ENCODE data around the gene ADRA2B. TPM values are rescaled to one million over a fixed set of nuclear protein-coding genes. Genes with fewer than 3 reads are reported as not detected.

Gene ADRA2B
- polyA plus RNA-seq, 1 donor (not counting 4 experiments of a cell fraction or from before 2014, with no cell fraction given) = not detected

- FAIRE-seq (no peak), DNase-seq (ENCODE audit: low read depth, low spot score) (no peak)
- no peaks in the 10 kb centered on the region for H4K20me1 ChIP-seq (ENCODE audit: control insufficient read depth, extremely low read depth, insufficient read depth, low read length)
- H3K9me1 ChIP-seq (ENCODE audit: control insufficient read depth, extremely low read depth, insufficient read depth, low read length) = no peaks in the 10 kb centered on the region
- no peak overlapping the region for H2AFZ ChIP-seq (ENCODE audit: control insufficient read depth, low read length)
- peaks cover 14% of the 10 kb centered on the region for H3K27me3 ChIP-seq (ENCODE audit: control insufficient read depth, extremely low read depth, insufficient read depth, low read length)
- no peaks in the 10 kb centered on the region for H3K9me3 ChIP-seq (ENCODE audit: control insufficient read depth, low read depth, low read length)
- peaks cover 8% of the 10 kb centered on the region for H3K4me1 ChIP-seq (ENCODE audit: control insufficient read depth, extremely low read depth, insufficient read depth, low read length)
- TF ChIP-seq EZH2 (IDR thresholded peaks at IDR 0.05; ENCODE audit: low read length) = no peak
- TF ChIP-seq CTCF (optimal IDR thresholded peaks at IDR 0.05 in 1 of 3, IDR thresholded peaks at IDR 0.05 in 1 of 3, conservative IDR thresholded peaks at IDR 0.05 in 1 of 3; ENCODE audit: extremely low read depth in 1 of 3, insufficient read depth in 2 of 3, low read length in 3 of 3) = no peak
- dilution Hi-C loops (cut with MboI; ENCODE audit: extremely low pct_ligation_motif_present, low sequenced_read_pairs) = no loop called here
- no peak overlapping the region for H3K27ac ChIP-seq (ENCODE audit: control insufficient read depth, insufficient read depth, low read length)
- H3K79me2 ChIP-seq (ENCODE audit: control insufficient read depth, insufficient read depth, low read length) = no peaks in the 10 kb centered on the region
- H3K4me2 ChIP-seq (ENCODE audit: control insufficient read depth, extremely low read depth, insufficient read depth, low read depth, low read length) = no peak overlapping the region
- no peaks in the 10 kb centered on the region for H3K36me3 ChIP-seq (ENCODE audit: control insufficient read depth in 2 of 2, extremely low read depth in 1 of 2, insufficient read depth in 2 of 2, low read length in 2 of 2)
- H3K4me3 ChIP-seq (ENCODE audit: control insufficient read depth in 2 of 3, extremely low read depth in 1 of 3, insufficient read depth in 2 of 3, low read depth in 1 of 3, low read length in 3 of 3) = no peak overlapping the region
- no peak overlapping the region for H3K9ac ChIP-seq (ENCODE audit: control insufficient read depth, extremely low read depth, insufficient read depth, low read length)
Measured at GRCh38 chr2:96095116-96095636, 21.2 kb downstream of the ADRA2B start.

DNA sequence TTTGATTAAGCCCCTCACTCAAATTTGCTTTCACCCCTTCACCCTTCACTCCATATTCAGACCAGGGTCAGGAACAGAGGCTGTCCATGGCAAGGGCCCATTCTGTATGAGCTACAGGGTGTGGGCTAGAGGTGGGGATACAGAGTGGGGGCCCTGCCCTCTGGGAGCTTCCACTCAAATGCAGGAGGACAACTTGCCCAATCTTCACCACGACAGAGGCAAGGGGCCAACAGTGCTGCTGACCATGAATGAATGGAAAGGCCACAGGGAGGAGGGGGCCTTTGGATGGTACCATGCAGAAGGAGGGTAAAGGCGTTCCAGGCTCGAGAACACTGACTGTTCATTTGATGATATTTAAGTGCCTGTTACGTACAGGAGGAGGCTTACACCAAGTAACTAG is 22.8 kb downstream of the ADRA2B start:
- Histone ChIP-seq H3K79me2 (ENCODE audit: control insufficient read depth, insufficient read depth, low read length) (no peaks in the 10 kb centered on the region), H3K9me3 (ENCODE audit: control insufficient read depth, low read depth, low read length) (no peaks in the 10 kb centered on the region), H4K20me1 (ENCODE audit: control insufficient read depth, extremely low read depth, insufficient read depth, low read length) (no peaks in the 10 kb centered on the region), H3K4me1 (ENCODE audit: control insufficient read depth, extremely low read depth, insufficient read depth, low read length) (peaks cover 8% of the 10 kb centered on the region), H3K27me3 (ENCODE audit: control insufficient read depth, extremely low read depth, insufficient read depth, low read length) (peaks cover 14% of the 10 kb centered on the region), H3K27ac (ENCODE audit: control insufficient read depth, insufficient read depth, low read length) (no peak overlapping the region), H2AFZ (ENCODE audit: control insufficient read depth, low read length) (no peak overlapping the region), H3K4me3 (ENCODE audit: control insufficient read depth in 2 of 3, extremely low read depth in 1 of 3, insufficient read depth in 2 of 3, low read depth in 1 of 3, low read length in 3 of 3) (no peak overlapping the region), H3K4me2 (ENCODE audit: control insufficient read depth, extremely low read depth, insufficient read depth, low read depth, low read length) (no peak overlapping the region), H3K9ac (ENCODE audit: control insufficient read depth, extremely low read depth, insufficient read depth, low read length) (no peak overlapping the region), H3K36me3 (ENCODE audit: control insufficient read depth in 2 of 2, extremely low read depth in 1 of 2, insufficient read depth in 2 of 2, low read length in 2 of 2) (no peaks in the 10 kb centered on the region), H3K9me1 (ENCODE audit: control insufficient read depth, extremely low read depth, insufficient read depth, low read length) (no peaks in the 10 kb centered on the region)
- TF ChIP-seq EZH2 (IDR thresholded peaks at IDR 0.05; ENCODE audit: low read length) (no peak), CTCF (optimal IDR thresholded peaks at IDR 0.05 in 1 of 3, IDR thresholded peaks at IDR 0.05 in 1 of 3, conservative IDR thresholded peaks at IDR 0.05 in 1 of 3; ENCODE audit: extremely low read depth in 1 of 3, insufficient read depth in 2 of 3, low read length in 3 of 3) (no peak)
- FAIRE-seq = no peak
- DNase-seq (ENCODE audit: low read depth, low spot score) = no peak
- dilution Hi-C loops (cut with MboI; ENCODE audit: extremely low pct_ligation_motif_present, low sequenced_read_pairs) = no loop called here
